Fibroblast of mammary gland (primary cell): Measurements from ENCODE around the gene SLC46A1.

Experiments used
- DNase-seq: peaks from one replicate; pipeline ENCODE4 v3.0.0-alpha.2; 2010; ENCODE audit warnings: low read depth
- H3K4me3 ChIP-seq: 2 replicates; pipeline ENCODE4 v1.5.1; 2011; ENCODE audit warnings: low read depth, mild to moderate bottlenecking, low read length, moderate library complexity; ENCODE audit not compliant: control insufficient read depth
- CTCF ChIP-seq: conservative IDR thresholded peaks from 2 replicates; pipeline ENCODE4 v1.5.1; 2011; ENCODE audit warnings: low read depth, low read length, inconsistent platforms; ENCODE audit not compliant: control insufficient read depth, insufficient read depth

The SLC46A1 gene

GRCh38 chr17:28346199-28346580, 59.8 kb downstream of the SLC46A1 start:
- TF ChIP-seq CTCF = no peak
- DNase-seq = no peak

GRCh38 chr17:28345419-28346198, 60.4 kb downstream of the SLC46A1 start:
- H3K4me3 ChIP-seq = no peak overlapping the region
- no peak for DNase-seq
- no peak for TF ChIP-seq CTCF

More at GRCh38 chr17:28346199-28346580, 59.8 kb downstream of the SLC46A1 start:
- no peak overlapping the region for H3K4me3 ChIP-seq
